Liver (tissue), 9 donors: ENCODE data around the gene SH3TC2. TPM values are rescaled to one million over a fixed set of nuclear protein-coding genes. Genes with fewer than 3 reads are reported as not detected.

Experiments
- DNase-seq: peaks from one replicate; pipeline ENCODE4 v3.0.0-alpha.2; 2017; ENCODE audit warnings: low spot score
- H3K27ac ChIP-seq, 2 donors: one replicate each; pipeline ENCODE4 v1.7.0; 2013; ENCODE audit warnings: inconsistent platforms in 2 of 2, low read length in 2 of 2, control low read depth in 1 of 2, low read depth in 1 of 2, mild to moderate bottlenecking in 1 of 2
- H3K27me3 ChIP-seq, 4 donors: one replicate each; pipeline versions ENCODE4 v1.6.1 to v1.7.0; 2013; ENCODE audit warnings: low read length in 3 of 4, inconsistent platforms in 1 of 4, mild to moderate bottlenecking in 1 of 4, moderate library complexity in 1 of 4; ENCODE audit not compliant: control insufficient read depth in 4 of 4, insufficient read depth in 4 of 4
- H3K36me3 ChIP-seq, 4 donors: one replicate each; pipeline versions ENCODE4 v1.6.1 to v1.7.0; 2013; ENCODE audit warnings: low read length in 3 of 4, mild to moderate bottlenecking in 3 of 4, low read depth in 1 of 4, moderate library complexity in 1 of 4; ENCODE audit not compliant: control insufficient read depth in 4 of 4, insufficient read depth in 3 of 4
- H3K4me1 ChIP-seq, 4 donors: one replicate each; pipeline versions ENCODE4 v1.6.1 to v1.7.0; 2013; ENCODE audit warnings: low read length in 3 of 4, mild to moderate bottlenecking in 3 of 4, moderate library complexity in 1 of 4; ENCODE audit not compliant: control insufficient read depth in 4 of 4, insufficient read depth in 4 of 4
- H3K4me3 ChIP-seq, 3 donors: one replicate each; pipeline versions ENCODE4 v1.6.1 to v1.7.0; 2013; ENCODE audit warnings: low read length in 3 of 3, control low read depth in 1 of 3, low read depth in 1 of 3, mild to moderate bottlenecking in 1 of 3
- H3K9ac ChIP-seq, 2 donors: one replicate each; pipeline ENCODE4 v1.7.0; 2013; ENCODE audit warnings: low read length in 2 of 2, mild to moderate bottlenecking in 2 of 2, moderate library complexity in 2 of 2, control low read depth in 1 of 2, low read depth in 1 of 2
- H3K9me3 ChIP-seq, 4 donors: one replicate each; pipeline versions ENCODE4 v1.6.1 to v1.7.0; 2013; ENCODE audit warnings: low read length in 3 of 4; ENCODE audit not compliant: control insufficient read depth in 4 of 4
- EGR1 ChIP-seq, 2 donors: IDR thresholded peaks; 2 replicates each; pipeline ENCODE4 v1.6.1; 2016 to 2018; ENCODE audit warnings: antibody characterized with exemption in 2 of 2, low read depth in 2 of 2
- FOXA1 ChIP-seq: IDR thresholded peaks from 2 replicates; pipeline ENCODE4 v1.6.1; 2016; ENCODE audit warnings: antibody characterized with exemption
- FOXA2 ChIP-seq: IDR thresholded peaks from 2 replicates; pipeline ENCODE4 v1.6.1; 2016; ENCODE audit warnings: antibody characterized with exemption
- GABPA ChIP-seq, 2 donors: IDR thresholded peaks in 1 of 2; conservative IDR thresholded peaks in 1 of 2; 2 replicates each; pipeline ENCODE4 v1.6.1; 2016; ENCODE audit warnings: antibody characterized with exemption in 2 of 2, mild to moderate bottlenecking in 1 of 2, moderate library complexity in 1 of 2
- HNF4G ChIP-seq: IDR thresholded peaks from 2 replicates; pipeline ENCODE4 v1.6.1; 2016; ENCODE audit warnings: antibody characterized with exemption
- JUND ChIP-seq, 2 donors: IDR thresholded peaks; 2 replicates each; pipeline ENCODE4 v1.6.1; 2016; ENCODE audit warnings: antibody characterized with exemption in 2 of 2
- NR2F2 ChIP-seq: IDR thresholded peaks from 2 replicates; pipeline ENCODE4 v1.6.1; 2016; ENCODE audit warnings: antibody characterized with exemption
- RAD21 ChIP-seq, 2 donors: IDR thresholded peaks; 2 replicates each; pipeline ENCODE4 v1.6.1; 2016; ENCODE audit warnings: antibody characterized with exemption in 2 of 2, mild to moderate bottlenecking in 2 of 2
- RXRA ChIP-seq, 2 donors: IDR thresholded peaks; 2 replicates each; pipeline ENCODE4 v1.6.1; 2017 to 2018; ENCODE audit warnings: antibody characterized with exemption in 2 of 2, mild to moderate bottlenecking in 1 of 2
- SP1 ChIP-seq: IDR thresholded peaks from 2 replicates; pipeline ENCODE4 v1.6.1; 2018; ENCODE audit warnings: antibody characterized with exemption, mild to moderate bottlenecking
- TAF1 ChIP-seq: conservative IDR thresholded peaks from 2 replicates; pipeline ENCODE4 v1.6.1; 2016; ENCODE audit warnings: antibody characterized with exemption, mild to moderate bottlenecking
- YY1 ChIP-seq: IDR thresholded peaks from 2 replicates; pipeline ENCODE4 v1.6.1; 2016; ENCODE audit warnings: antibody characterized with exemption, mild to moderate bottlenecking
- WGBS: extraction: QIAGEN DNeasy Blood & Tissue Kit; methylation state at CpG from one replicate; pipeline ENCODE4 v1.1.7; 2013; 5-methylcytosine and 5-hydroxymethylcytosine counted together
- polyA plus RNA-seq, 2 donors: library from polyadenylated mRNA; stranded (reverse) in 1 of 2; unstranded in 1 of 2; fragments of 200-250 nt in 1 of 2; fragments of >200 nt in 1 of 2; fragmentation: Nextera tagmentation in 1 of 2; extraction: Ambion mirVana in 1 of 2; gene quantifications; one replicate each; pipeline versions ENCODE4 v1.2.1 to v1.2.3, GENCODE V29; 2013 to 2015
- total RNA-seq, 2 donors: library from RNA; depleted of rRNA; stranded (reverse); fragments of >200 nt; gene quantifications; one replicate each; pipeline ENCODE4 v1.2.3, GENCODE V29; 2014
- TF ChIP-seq, protein P1 (sequence below): IDR thresholded peaks from 2 replicates; pipeline ENCODE4 v1.6.1; 2016; ENCODE audit warnings: antibody characterized with exemption
- TF ChIP-seq, protein P2 (sequence below): IDR thresholded peaks from 2 replicates; pipeline ENCODE4 v1.6.1; 2016; ENCODE audit warnings: antibody characterized with exemption
- TF ChIP-seq, protein P3 (sequence below): IDR thresholded peaks from 2 replicates; pipeline ENCODE4 v1.6.1; 2016; ENCODE audit warnings: antibody characterized with exemption, mild to moderate bottlenecking
- TF ChIP-seq, protein P4 (sequence below): IDR thresholded peaks from 2 replicates; pipeline ENCODE4 v1.6.1; 2016; ENCODE audit warnings: antibody characterized with exemption
- TF ChIP-seq, protein P5 (sequence below): fragments of 150-350 bp; IDR thresholded peaks from 2 replicates; pipeline ENCODE4 v1.5.1; 2017; ENCODE audit warnings: improper control_type of control experiment, low read depth, low read length; ENCODE audit not compliant: missing input control
- donor health status: healthy.
- donor health status: healthy.
- donor health status: healthy.
- donor health status: healthy.
- donor health status: healthy.

SH3TC2 gene
- total and polyA plus RNA-seq, 4 donors = 0.31 to 6.2 (median 0.57) TPM

DNA sequence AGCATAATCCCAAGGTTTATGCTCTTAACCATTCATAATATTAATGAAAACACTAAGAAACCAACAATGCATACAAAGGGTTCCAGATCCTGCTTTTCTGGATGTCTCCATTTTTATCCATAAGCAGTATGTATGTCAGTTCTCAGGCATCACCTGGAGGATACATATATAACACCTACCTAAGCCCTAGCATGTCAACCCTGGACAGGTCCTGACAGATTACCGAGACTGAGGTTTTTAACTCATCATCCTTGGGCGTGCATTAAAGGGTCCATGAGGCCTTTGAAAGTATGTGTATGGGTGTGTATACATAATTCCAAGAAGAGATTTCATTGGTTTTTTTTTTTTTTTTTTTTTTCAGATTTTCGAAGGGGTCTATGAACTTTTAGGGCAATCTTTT, 70.6 kb downstream of the SH3TC2 start:
- Histone ChIP-seq H3K27ac (no peak overlapping the region), H3K9me3 (no peaks in the 10 kb centered on the region), H3K36me3 (no peaks in the 10 kb centered on the region), H3K4me1 (no peaks in the 10 kb centered on the region), H3K27me3 (no peaks in the 10 kb centered on the region), H3K9ac (no peak overlapping the region), H3K4me3 (no peak overlapping the region)
- no peak for TF ChIP-seq EGR1 (IDR thresholded peaks at IDR 0.05; ENCODE audit: low read depth in 2 of 2)
- no peak for TF ChIP-seq HNF4G
- no peak for TF ChIP-seq NR2F2
- no peak for TF ChIP-seq TAF1
- TF ChIP-seq, protein P1, sequence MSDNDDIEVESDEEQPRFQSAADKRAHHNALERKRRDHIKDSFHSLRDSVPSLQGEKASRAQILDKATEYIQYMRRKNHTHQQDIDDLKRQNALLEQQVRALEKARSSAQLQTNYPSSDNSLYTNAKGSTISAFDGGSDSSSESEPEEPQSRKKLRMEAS = no peak
- no peak for TF ChIP-seq SP1
- TF ChIP-seq RXRA (IDR thresholded peaks at IDR 0.05) = no peak
- no peak for TF ChIP-seq FOXA1
- TF ChIP-seq, protein P2, sequence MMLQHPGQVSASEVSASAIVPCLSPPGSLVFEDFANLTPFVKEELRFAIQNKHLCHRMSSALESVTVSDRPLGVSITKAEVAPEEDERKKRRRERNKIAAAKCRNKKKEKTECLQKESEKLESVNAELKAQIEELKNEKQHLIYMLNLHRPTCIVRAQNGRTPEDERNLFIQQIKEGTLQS = no peak
- no peak for TF ChIP-seq GABPA (IDR thresholded peaks at IDR 0.05 in 1 of 2, conservative IDR thresholded peaks at IDR 0.05 in 1 of 2)
- no peak for TF ChIP-seq YY1
- no peak for TF ChIP-seq JUND (IDR thresholded peaks at IDR 0.05)
- no peak for TF ChIP-seq FOXA2
- TF ChIP-seq, protein P3, sequence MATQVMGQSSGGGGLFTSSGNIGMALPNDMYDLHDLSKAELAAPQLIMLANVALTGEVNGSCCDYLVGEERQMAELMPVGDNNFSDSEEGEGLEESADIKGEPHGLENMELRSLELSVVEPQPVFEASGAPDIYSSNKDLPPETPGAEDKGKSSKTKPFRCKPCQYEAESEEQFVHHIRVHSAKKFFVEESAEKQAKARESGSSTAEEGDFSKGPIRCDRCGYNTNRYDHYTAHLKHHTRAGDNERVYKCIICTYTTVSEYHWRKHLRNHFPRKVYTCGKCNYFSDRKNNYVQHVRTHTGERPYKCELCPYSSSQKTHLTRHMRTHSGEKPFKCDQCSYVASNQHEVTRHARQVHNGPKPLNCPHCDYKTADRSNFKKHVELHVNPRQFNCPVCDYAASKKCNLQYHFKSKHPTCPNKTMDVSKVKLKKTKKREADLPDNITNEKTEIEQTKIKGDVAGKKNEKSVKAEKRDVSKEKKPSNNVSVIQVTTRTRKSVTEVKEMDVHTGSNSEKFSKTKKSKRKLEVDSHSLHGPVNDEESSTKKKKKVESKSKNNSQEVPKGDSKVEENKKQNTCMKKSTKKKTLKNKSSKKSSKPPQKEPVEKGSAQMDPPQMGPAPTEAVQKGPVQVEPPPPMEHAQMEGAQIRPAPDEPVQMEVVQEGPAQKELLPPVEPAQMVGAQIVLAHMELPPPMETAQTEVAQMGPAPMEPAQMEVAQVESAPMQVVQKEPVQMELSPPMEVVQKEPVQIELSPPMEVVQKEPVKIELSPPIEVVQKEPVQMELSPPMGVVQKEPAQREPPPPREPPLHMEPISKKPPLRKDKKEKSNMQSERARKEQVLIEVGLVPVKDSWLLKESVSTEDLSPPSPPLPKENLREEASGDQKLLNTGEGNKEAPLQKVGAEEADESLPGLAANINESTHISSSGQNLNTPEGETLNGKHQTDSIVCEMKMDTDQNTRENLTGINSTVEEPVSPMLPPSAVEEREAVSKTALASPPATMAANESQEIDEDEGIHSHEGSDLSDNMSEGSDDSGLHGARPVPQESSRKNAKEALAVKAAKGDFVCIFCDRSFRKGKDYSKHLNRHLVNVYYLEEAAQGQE = no peak
- TF ChIP-seq, protein P4, sequence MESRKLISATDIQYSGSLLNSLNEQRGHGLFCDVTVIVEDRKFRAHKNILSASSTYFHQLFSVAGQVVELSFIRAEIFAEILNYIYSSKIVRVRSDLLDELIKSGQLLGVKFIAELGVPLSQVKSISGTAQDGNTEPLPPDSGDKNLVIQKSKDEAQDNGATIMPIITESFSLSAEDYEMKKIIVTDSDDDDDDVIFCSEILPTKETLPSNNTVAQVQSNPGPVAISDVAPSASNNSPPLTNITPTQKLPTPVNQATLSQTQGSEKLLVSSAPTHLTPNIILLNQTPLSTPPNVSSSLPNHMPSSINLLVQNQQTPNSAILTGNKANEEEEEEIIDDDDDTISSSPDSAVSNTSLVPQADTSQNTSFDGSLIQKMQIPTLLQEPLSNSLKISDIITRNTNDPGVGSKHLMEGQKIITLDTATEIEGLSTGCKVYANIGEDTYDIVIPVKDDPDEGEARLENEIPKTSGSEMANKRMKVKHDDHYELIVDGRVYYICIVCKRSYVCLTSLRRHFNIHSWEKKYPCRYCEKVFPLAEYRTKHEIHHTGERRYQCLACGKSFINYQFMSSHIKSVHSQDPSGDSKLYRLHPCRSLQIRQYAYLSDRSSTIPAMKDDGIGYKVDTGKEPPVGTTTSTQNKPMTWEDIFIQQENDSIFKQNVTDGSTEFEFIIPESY = no peak
- TF ChIP-seq, protein P5, sequence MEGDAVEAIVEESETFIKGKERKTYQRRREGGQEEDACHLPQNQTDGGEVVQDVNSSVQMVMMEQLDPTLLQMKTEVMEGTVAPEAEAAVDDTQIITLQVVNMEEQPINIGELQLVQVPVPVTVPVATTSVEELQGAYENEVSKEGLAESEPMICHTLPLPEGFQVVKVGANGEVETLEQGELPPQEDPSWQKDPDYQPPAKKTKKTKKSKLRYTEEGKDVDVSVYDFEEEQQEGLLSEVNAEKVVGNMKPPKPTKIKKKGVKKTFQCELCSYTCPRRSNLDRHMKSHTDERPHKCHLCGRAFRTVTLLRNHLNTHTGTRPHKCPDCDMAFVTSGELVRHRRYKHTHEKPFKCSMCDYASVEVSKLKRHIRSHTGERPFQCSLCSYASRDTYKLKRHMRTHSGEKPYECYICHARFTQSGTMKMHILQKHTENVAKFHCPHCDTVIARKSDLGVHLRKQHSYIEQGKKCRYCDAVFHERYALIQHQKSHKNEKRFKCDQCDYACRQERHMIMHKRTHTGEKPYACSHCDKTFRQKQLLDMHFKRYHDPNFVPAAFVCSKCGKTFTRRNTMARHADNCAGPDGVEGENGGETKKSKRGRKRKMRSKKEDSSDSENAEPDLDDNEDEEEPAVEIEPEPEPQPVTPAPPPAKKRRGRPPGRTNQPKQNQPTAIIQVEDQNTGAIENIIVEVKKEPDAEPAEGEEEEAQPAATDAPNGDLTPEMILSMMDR = no peak
- no peak for TF ChIP-seq RAD21 (IDR thresholded peaks at IDR 0.05)
- 86% methylated on average over 3 of the region's 3 CpGs for WGBS
- no peak for DNase-seq

DNA sequence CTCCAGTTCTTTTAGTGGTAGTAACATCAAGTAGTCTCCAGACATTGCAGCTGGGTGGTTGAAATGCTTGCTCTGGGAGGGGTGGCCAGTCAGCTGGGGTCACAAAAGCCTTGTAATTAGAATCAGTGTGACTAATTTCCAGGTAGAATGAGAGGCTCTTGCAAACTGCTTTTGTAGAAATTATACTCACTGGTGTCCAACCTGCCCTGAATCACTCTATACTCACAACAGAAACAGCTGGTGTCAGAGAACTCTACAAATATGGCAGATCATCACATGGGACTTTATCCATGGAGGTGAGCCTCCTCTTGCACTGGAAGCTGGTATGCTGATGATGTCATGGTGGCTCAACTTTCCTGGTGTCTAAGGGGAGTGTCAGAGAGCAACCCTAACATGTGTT, 71.3 kb downstream of the SH3TC2 start:
- H3K4me1 ChIP-seq = no peaks in the 10 kb centered on the region
- H3K36me3 ChIP-seq = no peaks in the 10 kb centered on the region
- no peak overlapping the region for H3K4me3 ChIP-seq
- H3K27ac ChIP-seq = no peak overlapping the region
- no peak overlapping the region for H3K9ac ChIP-seq
- TF ChIP-seq TAF1 (no peak), JUND (IDR thresholded peaks at IDR 0.05) (no peak), RXRA (IDR thresholded peaks at IDR 0.05) (no peak), NR2F2 (no peak), SP1 (no peak)
- TF ChIP-seq, protein P1 = no peak
- TF ChIP-seq, protein P3 = no peak
- no peaks in the 10 kb centered on the region for H3K27me3 ChIP-seq
- no peak for DNase-seq
- H3K9me3 ChIP-seq = no peaks in the 10 kb centered on the region
